A673 (cell line): ENCODE measurements around the gene POLR3A. TPM values are rescaled to one million over a fixed set of nuclear protein-coding genes. Genes with fewer than 3 reads are reported as not detected.

Source experiments
- BruUV-seq: library from RNA; stranded (reverse); fragments of 400-500 nt; replicated peaks from 2 replicates; lab custom pipeline; 2021; lab: Mats Ljungman, UMichigan
- CTCF ChIA-PET: fragments of 300-600 bp; sonication (Branson Sonifier 250); formaldehyde crosslinking; loops from one replicate; lab custom pipeline; 2022; ENCODE audit warnings: antibody characterized with exemption; lab: Charles Lee
- POLR2A ChIA-PET: fragments of 300-600 bp; sonication (Branson Sonifier 250); formaldehyde crosslinking; loops from one replicate; lab custom pipeline; 2022; ENCODE audit warnings: antibody characterized with exemption; ENCODE audit not compliant: low non-redundant PET; lab: Charles Lee
- DNase-seq: peaks from one replicate; pipeline ENCODE4 v3.0.0-alpha.2; 2015; ENCODE audit warnings: low spot score
- H3K27ac ChIP-seq: fragments of 200-600 bp; sonication (generic); 2 replicates; pipeline ENCODE4 v1.5.1; 2016; ENCODE audit warnings: mixed run types, low read depth, mild to moderate bottlenecking, mixed read lengths, antibody characterized with exemption, low read length; ENCODE audit not compliant: poor library complexity, severe bottlenecking
- H3K27me3 ChIP-seq: fragments of 200-600 bp; sonication (generic); replicated peaks from 2 replicates; pipeline ENCODE4 v1.6.1; 2017; ENCODE audit warnings: mixed run types, low read depth, mild to moderate bottlenecking, mixed read lengths, antibody characterized with exemption, low read length; ENCODE audit not compliant: insufficient read depth, poor library complexity
- H3K36me3 ChIP-seq: fragments of 200-600 bp; sonication (generic); 2 replicates; pipeline ENCODE4 v1.6.1; 2016; ENCODE audit warnings: mixed run types, mild to moderate bottlenecking, mixed read lengths, antibody characterized with exemption, low read length; ENCODE audit not compliant: insufficient read depth, poor library complexity, severe bottlenecking
- H3K4me1 ChIP-seq: fragments of 200-600 bp; sonication (generic); 2 replicates; pipeline ENCODE4 v1.6.1; 2017; ENCODE audit warnings: mixed run types, mild to moderate bottlenecking, mixed read lengths, antibody characterized with exemption, low read length; ENCODE audit not compliant: insufficient read depth, poor library complexity, severe bottlenecking
- H3K4me3 ChIP-seq: fragments of 200-600 bp; sonication (generic); 2 replicates; pipeline ENCODE4 v1.5.1; 2016; ENCODE audit warnings: low read depth, mixed run types, mild to moderate bottlenecking, mixed read lengths, low read length; ENCODE audit not compliant: poor library complexity, severe bottlenecking
- H3K9me3 ChIP-seq: fragments of 200-600 bp; sonication (generic); 2 replicates; pipeline ENCODE4 v1.6.1; 2016; ENCODE audit warnings: mixed run types, low read depth, mild to moderate bottlenecking, mixed read lengths, antibody characterized with exemption, low read length; ENCODE audit not compliant: poor library complexity, severe bottlenecking
- EZH2 ChIP-seq: fragments of 200-600 bp; sonication (generic); IDR thresholded peaks from 2 replicates; pipeline ENCODE4 v1.6.1; 2017; ENCODE audit warnings: borderline replicate concordance, low read depth, mild to moderate bottlenecking, mixed read lengths, antibody characterized with exemption, low read length; ENCODE audit not compliant: poor library complexity, severe bottlenecking
- intact Hi-C: fragments of 100-400 bp; cut with micrococcal nuclease; formaldehyde crosslinking; loops from one replicate; pipeline ENCODE4 v1.10.0; 2022; ENCODE audit not compliant: unreplicated experiment
- total RNA-seq: library from RNA; stranded (reverse); gene quantifications from 2 replicates; pipeline ENCODE4 v1.2.3, GENCODE V29; 2021
- TF ChIP-seq, protein P1 (sequence below): fragments of 300-800, 200-600 bp; sonication (generic); conservative IDR thresholded peaks from 2 replicates; pipeline ENCODE4 v1.5.1; 2017; ENCODE audit warnings: low read depth, mild to moderate bottlenecking, antibody characterized with exemption, low read length, moderate library complexity, mixed read lengths

Gene POLR3A
- total RNA-seq, 1 experiment from 2014 or later = 27.8 TPM

DNA sequence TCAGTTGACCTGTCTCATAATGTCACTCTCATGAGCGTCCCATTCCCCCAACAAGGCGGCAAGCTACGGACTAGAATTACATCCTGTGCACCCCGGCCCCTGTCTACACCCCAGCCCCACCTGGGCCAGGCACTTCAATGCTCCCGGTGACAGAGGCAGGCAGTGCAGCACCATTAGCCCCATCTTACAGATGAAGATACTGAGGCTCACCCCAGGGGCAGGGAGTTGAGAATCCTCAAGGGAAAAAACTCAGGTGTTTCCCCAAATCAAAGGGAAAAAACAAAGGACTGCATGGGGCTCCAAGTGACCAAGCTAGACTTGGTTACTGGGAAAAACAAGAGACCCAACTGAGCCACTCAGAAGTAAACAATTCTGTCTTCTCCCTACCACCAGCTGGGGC, 107.3 kb downstream of the POLR3A start:
- Histone ChIP-seq H3K4me3 (no peak overlapping the region), H3K27me3 (no peaks in the 10 kb centered on the region), H3K36me3 (no peaks in the 10 kb centered on the region), H3K4me1 (peaks cover 15% of the 10 kb centered on the region), H3K27ac (no peak overlapping the region), H3K9me3 (no peaks in the 10 kb centered on the region)
- BruUV-seq = no TSS peak
- no peak for TF ChIP-seq EZH2
- TF ChIP-seq, protein P1, sequence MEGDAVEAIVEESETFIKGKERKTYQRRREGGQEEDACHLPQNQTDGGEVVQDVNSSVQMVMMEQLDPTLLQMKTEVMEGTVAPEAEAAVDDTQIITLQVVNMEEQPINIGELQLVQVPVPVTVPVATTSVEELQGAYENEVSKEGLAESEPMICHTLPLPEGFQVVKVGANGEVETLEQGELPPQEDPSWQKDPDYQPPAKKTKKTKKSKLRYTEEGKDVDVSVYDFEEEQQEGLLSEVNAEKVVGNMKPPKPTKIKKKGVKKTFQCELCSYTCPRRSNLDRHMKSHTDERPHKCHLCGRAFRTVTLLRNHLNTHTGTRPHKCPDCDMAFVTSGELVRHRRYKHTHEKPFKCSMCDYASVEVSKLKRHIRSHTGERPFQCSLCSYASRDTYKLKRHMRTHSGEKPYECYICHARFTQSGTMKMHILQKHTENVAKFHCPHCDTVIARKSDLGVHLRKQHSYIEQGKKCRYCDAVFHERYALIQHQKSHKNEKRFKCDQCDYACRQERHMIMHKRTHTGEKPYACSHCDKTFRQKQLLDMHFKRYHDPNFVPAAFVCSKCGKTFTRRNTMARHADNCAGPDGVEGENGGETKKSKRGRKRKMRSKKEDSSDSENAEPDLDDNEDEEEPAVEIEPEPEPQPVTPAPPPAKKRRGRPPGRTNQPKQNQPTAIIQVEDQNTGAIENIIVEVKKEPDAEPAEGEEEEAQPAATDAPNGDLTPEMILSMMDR = no peak
- CTCF ChIA-PET = no interaction called here
- POLR2A ChIA-PET = no interaction called here
- intact Hi-C loops = no loop called here
- no peak for DNase-seq

GRCh38 chr10:77921395-77921794, 107.9 kb downstream of the POLR3A start:
- Histone ChIP-seq H3K4me3 (no peak overlapping the region), H3K9me3 (no peaks in the 10 kb centered on the region), H3K27me3 (no peaks in the 10 kb centered on the region), H3K36me3 (no peaks in the 10 kb centered on the region), H3K4me1 (peaks cover 13% of the 10 kb centered on the region), H3K27ac (no peak overlapping the region)
- CTCF ChIA-PET = no interaction called here
- no TSS peak for BruUV-seq
- TF ChIP-seq EZH2 = no peak
- TF ChIP-seq, protein P1 = no peak
- no peak for DNase-seq
- POLR2A ChIA-PET = no interaction called here
- intact Hi-C loops = no loop called here

GRCh38 chr10:77920495-77920894, 108.8 kb downstream of the POLR3A start:
- H3K4me1 ChIP-seq = peaks cover 13% of the 10 kb centered on the region
- H3K36me3 ChIP-seq = no peaks in the 10 kb centered on the region
- TF ChIP-seq, protein P1 = no peak
- TF ChIP-seq EZH2 = no peak
- intact Hi-C loops = no loop called here
- H3K27ac ChIP-seq = no peak overlapping the region
- CTCF ChIA-PET = no interaction called here
- POLR2A ChIA-PET = no interaction called here
- DNase-seq = no peak
- no peak overlapping the region for H3K4me3 ChIP-seq
- BruUV-seq = no TSS peak
- H3K9me3 ChIP-seq = no peaks in the 10 kb centered on the region
- H3K27me3 ChIP-seq = no peaks in the 10 kb centered on the region
